Stimulated activated CD4-positive, alpha-beta T cell treated with anti-CD3 and anti-CD28 coated beads, Interleukin-4, amount 100 ng/mL, for 4 hours (primary cell): ENCODE data around the gene IFI35.
"Not testable (repeated sequence)": the region's sequence is repeated elsewhere in the genome, so short reads cannot be mapped to it uniquely, and the experiment has no call there.

ENCODE experiments used
- DNase-seq, 2 experiments: peaks; one replicate each; pipeline ENCODE4 v3.0.0-alpha.2; 2020

The IFI35 gene

GRCh38 chr17:43006639-43007551, at the start of gene IFI35:
Gene IFI35, plus strand, starts transcription at chr17:43006784. Its CDS starts 164 bp downstream, at chr17:43006948.
- DNase-seq: peak; percentile 79 to 90

- DNase-seq: peak; percentile 83 to 88
Measured at GRCh38 chr17:42964161-42964932, 42.2 kb upstream of the IFI35 start, which contains the start of gene AARSD1. Gene AARSD1, minus strand, starts transcription at chr17:42964454. Its CDS starts 14 bp downstream, at chr17:42964440.

GRCh38 chr17:42967925-42968324, 38.7 kb upstream of the IFI35 start:
- no peak for DNase-seq

- DNase-seq: no peak
Measured at GRCh38 chr17:42969001-42969581, 37.5 kb upstream of the IFI35 start.

- no peak for DNase-seq
Measured at GRCh38 chr17:42971589-42971988, 35.0 kb upstream of the IFI35 start.

GRCh38 chr17:42973323-42973722, 33.3 kb upstream of the IFI35 start:
- DNase-seq: not testable (repeated sequence)

- no peak for DNase-seq
Measured at GRCh38 chr17:42975265-42975664, 31.3 kb upstream of the IFI35 start.

- DNase-seq: not testable (repeated sequence)
Measured at GRCh38 chr17:42975701-42976100, 30.9 kb upstream of the IFI35 start.

- no peak for DNase-seq
Measured at GRCh38 chr17:42979511-42980273, 26.9 kb upstream of the IFI35 start, which contains the start of gene PTGES3L. Gene PTGES3L, minus strand, starts transcription at chr17:42980080. Its CDS starts 27 bp downstream, at chr17:42980053.

- peak; percentile 92 for DNase-seq
Measured at GRCh38 chr17:42980274-42980765, 26.3 kb upstream of the IFI35 start, which contains the start of gene RUNDC1. Gene RUNDC1, plus strand, starts transcription at chr17:42980565. Its CDS starts 12 bp downstream, at chr17:42980577.

- peak; percentile 56 to 69 for DNase-seq
Measured at GRCh38 chr17:42980766-42981397, 25.7 kb upstream of the IFI35 start.

- no peak for DNase-seq
Measured at GRCh38 chr17:42982266-42982665, 24.3 kb upstream of the IFI35 start.

- DNase-seq: no peak
Measured at GRCh38 chr17:42985225-42985624, 21.4 kb upstream of the IFI35 start.

GRCh38 chr17:42989141-42989540, 17.4 kb upstream of the IFI35 start:
- DNase-seq: no peak

GRCh38 chr17:42989726-42990652, 16.6 kb upstream of the IFI35 start:
- no peak for DNase-seq

- DNase-seq: no peak
Measured at GRCh38 chr17:42991471-42991870, 15.1 kb upstream of the IFI35 start.

GRCh38 chr17:42992872-42993271, 13.7 kb upstream of the IFI35 start:
- DNase-seq: no peak

- not testable (repeated sequence) for DNase-seq
Measured at GRCh38 chr17:42993913-42994312, 12.7 kb upstream of the IFI35 start.

GRCh38 chr17:42997390-42997983, 9.1 kb upstream of the IFI35 start:
- no peak for DNase-seq
